Brain microvascular endothelial cell (primary cell): ENCODE results near the gene SLC38A6.

Experiments
- DNase-seq: peaks from one replicate; pipeline ENCODE4 v3.0.0-alpha.2; 2020
- H3K27ac ChIP-seq: fragments of 250-450 bp; sonication (Bioruptor Pico); 2 replicates; pipeline ENCODE4 v1.5.1; 2020; ENCODE audit warnings: mild to moderate bottlenecking, moderate library complexity
- H3K27me3 ChIP-seq: fragments of 250-450 bp; sonication (Bioruptor Pico); replicated peaks from 2 replicates; pipeline ENCODE4 v1.5.1; 2020; ENCODE audit warnings: mild to moderate bottlenecking
- H3K36me3 ChIP-seq: fragments of 250-450 bp; sonication (Bioruptor Pico); replicated peaks from 2 replicates; pipeline ENCODE4 v1.5.1; 2020; ENCODE audit warnings: mild to moderate bottlenecking
- H3K4me3 ChIP-seq: 2 replicates; pipeline ENCODE4 v1.5.1; 2011; ENCODE audit warnings: low read depth, mild to moderate bottlenecking, control low read depth, low read length, moderate library complexity
- in situ Hi-C: cut with HindIII; loops from 2 replicates; pipeline ENCODE4 v1.10.0; 2017; ENCODE audit warnings: low sequenced_read_pairs, low pct_ligation_motif_present
- TF ChIP-seq, protein P1 (sequence below): IDR thresholded peaks from 2 replicates; pipeline ENCODE4 v1.5.1; 2011; ENCODE audit warnings: low read depth, mild to moderate bottlenecking, moderate library complexity, low read length, control low read depth, inconsistent platforms; ENCODE audit errors: missing control alignments

Gene SLC38A6

DNA sequence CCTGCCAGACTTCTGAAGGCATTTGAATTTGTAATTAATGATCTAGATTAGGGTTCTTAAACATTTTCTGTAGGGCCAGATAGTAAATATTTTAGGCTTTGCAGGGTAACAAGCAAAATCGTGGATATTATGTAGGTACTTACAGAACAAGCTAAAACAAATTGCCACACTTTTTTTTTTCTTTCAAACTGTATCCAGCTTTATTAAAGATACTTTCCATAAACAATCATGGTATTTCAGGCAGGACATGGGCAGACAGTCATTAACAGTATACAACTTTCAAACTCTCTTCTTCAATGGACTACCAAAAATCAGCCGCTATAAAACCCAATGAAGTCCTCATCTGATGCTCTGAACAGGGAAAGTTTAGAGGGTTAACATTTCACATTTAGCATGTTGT, 9.8 kb upstream of the SLC38A6 start:
- no peak for DNase-seq
- in situ Hi-C loops: no loop called here
- Histone ChIP-seq H3K27ac (no peak overlapping the region), H3K4me3 (no peak overlapping the region), H3K27me3 (no peaks in the 10 kb centered on the region), H3K36me3 (peaks cover 8% of the 10 kb centered on the region)
- TF ChIP-seq, protein P1, sequence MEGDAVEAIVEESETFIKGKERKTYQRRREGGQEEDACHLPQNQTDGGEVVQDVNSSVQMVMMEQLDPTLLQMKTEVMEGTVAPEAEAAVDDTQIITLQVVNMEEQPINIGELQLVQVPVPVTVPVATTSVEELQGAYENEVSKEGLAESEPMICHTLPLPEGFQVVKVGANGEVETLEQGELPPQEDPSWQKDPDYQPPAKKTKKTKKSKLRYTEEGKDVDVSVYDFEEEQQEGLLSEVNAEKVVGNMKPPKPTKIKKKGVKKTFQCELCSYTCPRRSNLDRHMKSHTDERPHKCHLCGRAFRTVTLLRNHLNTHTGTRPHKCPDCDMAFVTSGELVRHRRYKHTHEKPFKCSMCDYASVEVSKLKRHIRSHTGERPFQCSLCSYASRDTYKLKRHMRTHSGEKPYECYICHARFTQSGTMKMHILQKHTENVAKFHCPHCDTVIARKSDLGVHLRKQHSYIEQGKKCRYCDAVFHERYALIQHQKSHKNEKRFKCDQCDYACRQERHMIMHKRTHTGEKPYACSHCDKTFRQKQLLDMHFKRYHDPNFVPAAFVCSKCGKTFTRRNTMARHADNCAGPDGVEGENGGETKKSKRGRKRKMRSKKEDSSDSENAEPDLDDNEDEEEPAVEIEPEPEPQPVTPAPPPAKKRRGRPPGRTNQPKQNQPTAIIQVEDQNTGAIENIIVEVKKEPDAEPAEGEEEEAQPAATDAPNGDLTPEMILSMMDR: no peak

DNA sequence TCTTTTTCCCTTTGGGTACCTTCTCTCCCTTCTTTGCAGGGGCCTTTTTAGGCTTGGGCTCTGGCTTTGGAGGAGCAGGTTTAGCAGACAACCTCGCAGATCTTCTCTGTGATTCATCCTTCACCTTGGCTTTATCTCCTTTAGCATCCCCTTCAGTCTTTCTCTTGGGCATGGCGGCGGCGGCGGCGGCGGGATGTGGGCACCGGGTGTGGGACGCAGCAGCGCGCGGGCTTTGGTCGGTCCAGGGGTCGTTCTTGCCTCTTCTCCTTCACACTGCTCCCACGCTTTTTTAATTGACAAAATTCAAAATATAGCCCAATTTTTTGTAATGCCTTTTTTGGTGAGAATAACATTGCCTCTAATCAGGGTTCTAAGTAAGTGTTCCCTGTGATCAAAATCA, 8.8 kb upstream of the SLC38A6 start:
- Histone ChIP-seq H3K4me3 (no peak overlapping the region), H3K36me3 (peaks cover 9% of the 10 kb centered on the region), H3K27me3 (no peaks in the 10 kb centered on the region), H3K27ac (no peak overlapping the region)
- in situ Hi-C loops: no loop called here
- no peak for DNase-seq
- TF ChIP-seq, protein P1: no peak

DNA sequence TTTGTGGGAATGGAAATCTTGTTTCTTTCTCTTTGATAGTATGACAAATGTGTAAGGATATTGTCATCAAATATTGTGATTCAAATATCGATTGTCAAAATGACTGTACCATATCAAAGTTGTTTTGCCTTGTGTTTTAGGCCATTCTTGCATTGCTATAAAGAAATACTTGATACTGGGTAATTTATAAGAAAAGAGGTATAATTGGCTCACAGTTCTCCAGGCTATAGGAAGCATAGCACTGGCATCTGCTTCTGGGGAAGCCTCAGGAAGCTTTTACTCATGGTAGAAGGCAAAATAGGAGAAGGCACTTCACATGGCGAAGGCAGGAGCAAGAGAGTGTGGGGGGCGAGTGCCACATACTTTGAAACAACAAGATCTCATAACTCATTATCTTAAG, 8.0 kb upstream of the SLC38A6 start:
- Histone ChIP-seq H3K27me3 (no peaks in the 10 kb centered on the region), H3K36me3 (peaks cover 9% of the 10 kb centered on the region), H3K27ac (no peak overlapping the region), H3K4me3 (no peak overlapping the region)
- DNase-seq: no peak
- in situ Hi-C loops: no loop called here
- TF ChIP-seq, protein P1: no peak

DNA sequence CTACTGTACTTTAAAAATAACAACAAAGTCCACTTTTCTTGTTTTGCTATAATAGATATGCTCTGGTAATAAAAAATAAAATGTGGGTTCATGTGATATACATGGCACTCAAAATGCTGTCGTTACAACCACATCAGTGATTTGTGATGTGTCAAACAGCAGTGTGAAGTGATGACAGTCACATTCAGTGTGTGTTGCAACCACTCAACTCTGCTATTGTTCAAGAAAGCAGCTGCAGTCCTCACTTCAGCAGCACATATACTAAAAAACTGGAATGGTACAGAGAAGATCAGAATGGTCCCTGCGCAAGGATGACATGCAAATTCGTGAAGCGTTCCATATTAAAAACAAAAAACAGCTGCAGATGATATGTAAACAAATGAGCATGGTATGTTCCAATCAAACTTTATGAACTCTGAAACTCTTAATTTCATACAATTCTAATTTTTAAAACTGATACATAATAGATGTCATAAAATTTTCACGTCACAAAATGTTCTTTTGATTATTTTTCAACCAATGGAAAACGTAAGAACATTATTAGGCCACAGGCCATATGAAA, 6.9 kb upstream of the SLC38A6 start:
- TF ChIP-seq, protein P1: no peak
- in situ Hi-C loops: no loop called here
- no peaks in the 10 kb centered on the region for H3K27me3 ChIP-seq
- DNase-seq: no peak
- H3K4me3 ChIP-seq: no peak overlapping the region
- peaks cover 9% of the 10 kb centered on the region for H3K36me3 ChIP-seq
- H3K27ac ChIP-seq: no peak overlapping the region

DNA sequence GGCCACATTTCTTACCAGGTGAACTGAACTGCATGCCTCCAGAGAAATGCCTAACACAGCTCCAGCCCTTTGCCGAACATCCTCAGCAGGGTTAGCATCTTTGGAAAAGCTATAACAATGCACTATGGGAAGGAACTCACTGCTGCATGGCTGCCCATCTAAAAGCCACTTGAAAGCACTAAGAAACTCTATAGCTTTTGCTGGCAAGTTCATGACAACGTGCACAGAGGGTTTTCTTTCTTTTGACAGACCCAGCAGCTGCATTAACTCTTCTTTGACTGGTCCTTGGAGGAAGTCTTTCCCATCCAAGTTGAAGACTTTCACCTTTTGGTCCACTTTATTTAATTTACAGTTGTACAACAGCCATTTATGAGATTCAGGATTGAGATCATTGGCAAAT, 5.5 kb upstream of the SLC38A6 start:
- H3K36me3 ChIP-seq: peaks cover 9% of the 10 kb centered on the region
- H3K27me3 ChIP-seq: no peaks in the 10 kb centered on the region
- in situ Hi-C loops: no loop called here
- no peak for DNase-seq
- TF ChIP-seq, protein P1: no peak
- no peak overlapping the region for H3K4me3 ChIP-seq
- no peak overlapping the region for H3K27ac ChIP-seq

DNA sequence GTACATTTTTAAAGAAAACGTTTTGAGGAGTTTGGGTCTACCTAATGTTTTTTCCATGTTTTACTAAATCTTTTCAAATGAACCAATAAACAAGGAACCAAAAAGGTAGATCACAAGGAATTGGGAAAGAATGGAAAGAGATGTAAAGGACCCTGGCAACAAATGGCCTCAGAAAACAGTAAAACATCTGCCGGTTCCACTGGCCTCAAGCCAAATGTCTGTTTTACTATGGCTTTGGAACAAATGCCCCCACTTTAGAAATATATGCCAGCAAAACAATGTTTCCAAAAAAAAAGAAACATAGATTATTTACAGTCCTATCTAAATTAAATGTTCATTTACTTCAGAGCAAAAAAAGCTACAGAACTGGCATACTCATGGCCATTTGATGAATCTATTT, 3.2 kb upstream of the SLC38A6 start:
- DNase-seq: no peak
- H3K27ac ChIP-seq: no peak overlapping the region
- no peak overlapping the region for H3K4me3 ChIP-seq
- no peaks in the 10 kb centered on the region for H3K27me3 ChIP-seq
- peaks cover 9% of the 10 kb centered on the region for H3K36me3 ChIP-seq
- TF ChIP-seq, protein P1: no peak
- in situ Hi-C loops: no loop called here
